GM21390 (cell line): ENCODE measurements around the gene KCNIP3.
"Not testable (repeated sequence)": the region's sequence is repeated elsewhere in the genome, so short reads cannot be mapped to it uniquely, and the experiment has no call there.

ENCODE experiments used
- ATAC-seq: cut with Tn5 transposase; IDR thresholded peaks from one replicate; pipeline ENCODE4 v1.9.1; 2021; ENCODE audit not compliant: unreplicated experiment

The KCNIP3 gene

GRCh38 chr2:95359501-95359930 lies 62.4 kb downstream of the KCNIP3 start:
- ATAC-seq = no peak

DNA sequence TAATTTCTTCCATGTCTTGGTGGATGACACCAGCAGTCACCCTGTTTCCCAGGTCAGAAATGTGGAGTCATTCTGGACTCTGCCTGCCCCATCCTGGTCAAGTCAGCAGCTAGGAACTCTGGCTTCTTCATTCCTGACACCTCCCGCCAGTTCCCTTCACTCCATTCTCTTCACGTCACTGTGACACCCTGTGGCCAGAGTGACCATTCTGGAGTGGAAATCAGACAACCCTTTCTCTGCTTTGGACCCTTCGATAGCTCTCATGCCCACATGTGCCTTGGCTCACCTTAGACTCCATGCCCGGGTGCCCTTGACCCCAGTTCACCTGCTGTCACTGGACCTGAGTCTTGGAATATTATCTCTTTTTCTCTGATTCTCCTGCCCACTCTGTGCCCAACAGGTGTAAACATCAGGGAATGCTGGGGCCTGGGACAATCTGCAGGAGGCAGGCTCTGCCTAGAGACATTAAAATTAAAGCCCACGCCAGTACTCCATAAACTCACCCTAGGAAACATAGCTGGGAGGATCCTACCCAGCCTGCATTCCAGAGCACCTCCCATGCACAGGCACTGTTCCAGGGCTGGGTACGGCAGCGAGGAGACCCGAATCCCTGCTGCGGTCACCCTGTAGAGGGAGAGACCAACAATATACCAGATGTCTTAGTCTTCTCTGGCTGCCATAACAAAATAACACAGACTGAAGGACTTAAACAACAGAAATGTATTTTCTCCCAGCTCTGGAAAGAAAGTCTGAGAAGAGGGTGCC lies 64.3 kb downstream of the KCNIP3 start:
- ATAC-seq = no peak

DNA sequence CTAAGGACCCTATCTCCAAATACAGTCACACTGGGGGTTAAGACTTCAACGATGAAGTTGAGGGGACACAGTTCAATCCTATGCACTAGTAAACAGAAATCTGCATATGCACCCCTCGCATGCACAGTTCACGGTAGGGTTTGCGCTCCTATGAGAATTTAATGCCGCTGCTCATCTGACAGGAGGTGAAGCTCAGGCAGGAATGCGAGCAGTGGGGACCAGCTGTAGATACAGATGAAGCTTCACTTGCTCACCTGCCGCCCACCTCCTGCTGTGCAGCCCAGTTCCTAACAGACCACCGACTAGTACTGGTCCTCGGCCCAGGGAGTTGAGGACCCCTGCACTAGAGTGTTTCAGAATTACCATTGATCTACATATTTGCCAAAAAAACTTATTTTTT lies 65.3 kb downstream of the KCNIP3 start:
- ATAC-seq = no peak

DNA sequence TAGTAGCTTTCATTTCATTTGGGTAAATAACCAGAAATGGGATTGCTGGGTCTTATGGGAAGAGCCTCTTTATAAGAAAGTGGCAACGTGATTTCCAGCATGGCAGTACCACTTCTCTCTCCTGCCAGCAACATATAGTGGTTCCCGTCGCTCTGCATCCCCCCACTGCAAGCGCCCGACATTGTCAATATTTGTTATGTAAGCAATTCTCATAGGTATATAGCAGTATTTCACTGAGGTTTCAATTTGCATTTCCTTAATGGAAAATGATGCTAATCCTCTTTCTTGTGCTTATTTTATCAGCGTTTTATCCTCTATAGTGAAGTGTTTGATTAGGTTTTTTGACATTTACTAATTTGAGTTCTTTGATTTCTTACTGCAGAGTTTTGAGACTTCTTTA lies 69.4 kb downstream of the KCNIP3 start:
- no peak for ATAC-seq

DNA sequence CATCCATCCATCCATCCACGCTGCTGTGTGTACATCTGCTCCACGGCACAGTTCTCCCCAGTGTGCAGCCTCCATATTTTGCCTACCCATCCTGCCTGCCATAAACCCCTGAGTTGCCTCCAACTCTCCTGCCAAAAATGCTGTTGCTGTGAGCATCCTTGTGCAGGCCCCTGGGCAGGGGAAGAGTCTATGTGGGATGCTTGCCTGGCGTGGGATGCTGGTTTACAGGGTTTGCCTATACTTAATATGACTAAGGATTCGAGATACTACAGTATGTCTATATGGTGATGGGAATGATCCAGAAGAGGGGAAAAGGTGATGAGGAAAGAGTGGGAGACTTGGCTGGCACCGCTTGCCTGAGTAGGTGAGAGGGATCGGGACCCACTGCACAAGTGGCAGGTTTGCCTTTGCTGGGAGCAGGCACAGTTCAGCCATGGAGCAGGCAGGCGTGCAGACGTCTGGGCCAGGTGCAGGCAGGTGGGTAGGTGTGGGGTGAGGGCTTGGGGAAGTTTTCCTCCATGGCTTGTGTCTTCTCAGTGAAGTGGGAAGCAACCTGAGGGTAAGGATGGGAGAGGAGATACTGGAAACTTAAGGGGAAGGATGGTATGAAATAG lies 75.2 kb downstream of the KCNIP3 start:
- no peak for ATAC-seq

- ATAC-seq = no peak
These were observed 75.7 kb downstream of the KCNIP3 start for GRCh38 chr2:95372845-95373244.

GRCh38 chr2:95374029-95374428 lies 76.9 kb downstream of the KCNIP3 start:
- no peak for ATAC-seq

DNA sequence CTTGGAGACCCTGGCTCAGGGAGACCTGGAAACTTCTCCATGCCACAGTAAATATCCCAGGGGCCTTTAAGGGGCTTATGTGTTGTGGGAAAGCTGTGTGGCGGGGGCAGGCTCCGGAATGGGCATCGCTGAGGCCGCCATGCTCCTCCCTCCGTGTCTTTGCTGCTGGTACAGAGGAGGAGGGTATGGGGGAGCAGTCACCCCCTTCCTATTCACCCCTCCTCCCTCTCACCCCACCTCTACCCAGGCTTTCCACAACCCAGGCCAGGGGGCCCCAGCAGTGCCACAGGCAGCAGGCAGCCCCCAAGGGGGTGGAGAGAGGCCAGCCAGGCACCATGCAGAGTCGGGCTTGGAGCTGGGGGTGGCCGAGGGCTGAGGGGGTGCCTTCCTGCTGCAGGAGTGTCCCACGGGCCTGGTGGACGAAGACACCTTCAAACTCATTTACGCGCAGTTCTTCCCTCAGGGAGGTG lies 77.3 kb downstream of the KCNIP3 start:
- ATAC-seq = no peak

GRCh38 chr2:95374921-95375471 lies 77.8 kb downstream of the KCNIP3 start:
- ATAC-seq = no peak

DNA sequence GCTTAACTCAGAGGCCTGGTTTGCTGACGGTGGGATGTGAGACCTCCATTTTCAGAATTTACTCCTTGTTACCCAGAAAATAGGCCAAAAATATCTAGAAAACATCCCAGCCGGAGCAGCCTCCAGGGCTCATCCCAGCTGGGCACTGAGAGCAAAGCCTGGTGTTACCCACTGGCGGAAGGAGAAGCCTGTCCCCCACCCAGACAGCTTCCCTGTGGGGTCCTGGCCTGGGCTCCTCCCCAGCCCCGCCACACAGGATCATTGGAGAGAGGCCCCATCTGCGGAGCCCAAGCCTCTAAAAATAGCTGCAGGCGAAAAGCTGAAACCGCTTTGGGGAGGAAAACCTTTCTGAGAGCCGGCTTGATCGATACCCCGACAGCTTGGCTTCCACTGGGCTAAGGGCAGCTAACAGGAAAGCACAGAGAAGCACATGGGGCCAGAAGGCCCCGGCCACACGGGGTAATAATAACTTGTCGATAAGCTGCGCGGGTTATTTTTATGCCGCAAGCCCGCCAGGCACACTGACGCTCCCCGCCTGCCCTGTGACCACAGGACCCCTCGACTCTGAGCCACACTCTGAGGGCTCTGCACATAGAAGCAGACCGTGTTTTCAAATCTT lies 78.5 kb downstream of the KCNIP3 start:
- no peak for ATAC-seq

- no peak for ATAC-seq
These were observed 79.4 kb downstream of the KCNIP3 start for GRCh38 chr2:95376311-95377215.

DNA sequence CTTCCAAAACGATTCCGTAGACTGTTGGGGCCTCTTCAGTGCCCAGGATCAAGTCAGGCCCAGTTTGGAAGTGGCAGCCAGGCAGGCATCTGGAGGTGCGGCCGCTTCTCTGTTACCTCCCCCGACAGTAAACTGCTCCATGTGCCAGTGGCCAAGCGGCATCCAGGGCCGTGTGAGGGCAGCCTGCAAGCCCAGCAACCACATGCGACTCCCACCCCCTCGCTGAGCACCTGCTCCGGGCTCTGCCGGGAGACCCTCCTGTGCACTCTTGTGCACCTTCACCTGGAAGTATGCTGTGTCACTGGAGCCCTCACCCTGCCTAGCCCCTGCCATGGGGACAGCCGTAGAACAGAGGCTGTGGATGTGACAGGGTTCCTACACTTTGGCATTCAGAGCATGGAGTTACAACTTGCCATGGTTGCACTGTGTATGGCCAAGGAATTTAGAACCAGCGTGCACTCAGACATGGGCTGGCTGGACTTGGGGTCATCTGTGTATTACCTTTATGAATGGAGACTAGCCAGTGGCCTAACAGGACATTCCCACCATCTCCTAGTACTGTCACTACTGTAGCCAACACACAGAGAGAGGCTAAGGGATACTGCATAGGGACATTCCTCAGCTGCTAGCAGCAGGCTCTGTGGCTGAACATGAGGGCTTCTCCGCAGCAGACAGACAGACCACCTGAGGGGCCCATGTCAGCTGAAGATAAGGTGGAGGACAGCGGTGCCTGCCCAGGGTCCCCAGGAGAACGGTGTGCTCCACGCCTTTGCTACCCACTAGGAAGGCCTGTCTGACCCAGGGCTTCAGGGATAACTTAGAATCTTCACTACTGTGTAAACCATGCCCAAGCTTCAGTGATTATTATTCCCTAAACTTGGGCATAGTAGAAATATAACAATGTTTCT lies 80.3 kb downstream of the KCNIP3 start:
- ATAC-seq = no peak

DNA sequence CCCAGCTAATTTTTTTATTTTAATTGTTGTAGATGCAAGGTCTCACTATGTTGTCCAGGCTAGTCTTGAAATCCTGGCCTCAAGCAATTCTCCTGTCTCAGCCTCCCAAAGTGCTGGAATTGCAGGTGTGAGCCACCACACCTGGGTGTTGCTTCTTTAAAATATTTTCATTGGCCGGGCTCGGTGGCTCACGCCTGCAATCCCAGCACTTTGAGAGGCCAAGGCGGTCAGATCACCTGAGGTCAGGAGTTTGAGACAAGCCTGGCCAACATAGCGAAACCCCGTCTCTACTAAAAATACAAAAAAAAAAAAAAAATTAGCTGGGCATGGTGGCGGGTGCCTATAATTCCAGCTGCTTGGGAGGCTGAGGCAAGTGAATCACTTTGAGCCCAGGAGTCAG lies 81.1 kb downstream of the KCNIP3 start:
- ATAC-seq = not testable (repeated sequence)

DNA sequence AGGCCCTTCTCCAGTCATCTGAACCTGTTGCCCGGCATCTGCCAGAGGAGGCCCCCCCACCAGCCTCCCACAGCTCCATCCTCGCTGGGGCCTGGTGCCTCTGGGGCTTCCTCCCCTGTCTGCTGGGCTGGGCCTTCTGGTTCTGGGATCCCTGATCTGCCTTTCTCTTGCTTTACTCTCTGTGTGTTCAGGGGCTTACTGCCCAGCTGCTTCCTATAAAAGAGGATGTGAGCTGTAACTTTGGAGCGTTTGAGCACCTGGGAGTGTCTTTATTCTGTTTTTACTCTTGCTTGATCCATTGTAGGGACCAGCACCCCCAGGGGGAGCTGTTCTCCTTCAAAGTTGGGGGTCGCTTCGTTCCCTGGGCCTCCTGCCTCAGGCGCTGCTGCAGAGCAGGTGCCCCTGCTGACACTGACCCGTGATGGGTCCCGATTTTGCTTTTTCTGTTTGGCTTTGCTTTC lies 82.3 kb downstream of the KCNIP3 start:
- ATAC-seq = no peak

GRCh38 chr2:95380280-95380679 lies 83.1 kb downstream of the KCNIP3 start:
- ATAC-seq = no peak

DNA sequence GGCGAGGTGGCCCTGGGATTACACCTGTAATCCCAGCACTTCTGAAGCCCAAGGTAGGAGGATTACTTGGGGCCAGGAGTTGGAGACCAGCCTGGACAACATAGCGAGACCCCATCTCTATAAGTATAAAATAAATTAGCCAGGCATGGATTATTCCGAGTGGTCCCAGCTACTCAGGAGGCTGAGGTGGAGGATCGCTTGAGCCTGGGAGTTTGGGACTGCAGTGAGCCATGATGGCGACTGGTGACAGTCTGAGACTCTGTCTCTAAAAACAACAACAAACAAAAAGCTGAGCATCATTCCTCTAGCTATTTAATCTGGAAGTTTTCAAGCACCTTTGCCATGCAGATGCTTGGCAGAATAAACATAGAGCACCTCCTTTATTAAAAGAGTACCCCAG lies 83.6 kb downstream of the KCNIP3 start:
- no peak for ATAC-seq

DNA sequence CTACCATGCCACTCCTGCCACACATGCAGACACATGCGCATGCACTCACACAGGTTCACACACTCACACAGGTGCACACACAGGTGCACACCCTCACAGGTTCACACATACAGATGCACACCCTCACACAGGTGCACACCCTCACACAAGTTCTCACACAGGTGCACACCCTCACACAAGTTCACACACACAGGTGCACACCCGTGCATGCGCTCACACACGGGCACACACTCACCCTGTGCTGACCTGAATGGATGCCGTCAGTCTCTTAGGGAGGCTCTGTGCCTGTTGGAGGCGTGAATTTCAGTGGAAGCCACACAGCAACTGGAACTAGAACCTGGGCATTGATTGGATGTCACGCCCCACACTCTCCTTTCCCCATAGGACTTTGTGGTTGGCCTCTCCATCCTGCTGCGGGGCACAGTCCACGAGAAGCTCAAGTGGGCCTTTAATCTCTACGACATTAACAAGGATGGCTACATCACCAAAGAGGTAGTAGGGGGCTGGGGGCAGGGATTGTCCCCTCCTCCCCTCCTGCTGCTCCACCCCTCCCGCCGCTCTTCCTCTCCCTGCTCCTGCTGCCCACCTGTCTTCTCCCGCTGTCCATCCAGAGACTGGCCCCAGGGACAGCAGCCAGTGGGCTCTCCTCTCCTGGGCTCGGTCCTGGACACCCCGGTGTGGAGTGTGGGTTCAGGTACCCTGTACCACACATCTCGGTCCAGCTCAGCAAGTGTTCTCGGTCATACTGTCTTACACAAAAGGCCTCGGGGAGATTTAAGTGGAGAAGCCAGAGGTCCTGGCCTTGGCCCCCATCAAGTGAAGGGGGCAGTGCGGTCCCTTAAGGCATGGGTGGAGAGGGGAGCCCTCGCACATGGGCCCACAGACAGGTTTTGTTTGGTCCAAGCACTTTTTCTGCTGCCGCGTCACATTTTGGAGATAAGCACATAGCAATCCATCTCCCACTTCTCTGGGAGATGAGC lies 84.4 kb downstream of the KCNIP3 start:
- ATAC-seq = no peak

DNA sequence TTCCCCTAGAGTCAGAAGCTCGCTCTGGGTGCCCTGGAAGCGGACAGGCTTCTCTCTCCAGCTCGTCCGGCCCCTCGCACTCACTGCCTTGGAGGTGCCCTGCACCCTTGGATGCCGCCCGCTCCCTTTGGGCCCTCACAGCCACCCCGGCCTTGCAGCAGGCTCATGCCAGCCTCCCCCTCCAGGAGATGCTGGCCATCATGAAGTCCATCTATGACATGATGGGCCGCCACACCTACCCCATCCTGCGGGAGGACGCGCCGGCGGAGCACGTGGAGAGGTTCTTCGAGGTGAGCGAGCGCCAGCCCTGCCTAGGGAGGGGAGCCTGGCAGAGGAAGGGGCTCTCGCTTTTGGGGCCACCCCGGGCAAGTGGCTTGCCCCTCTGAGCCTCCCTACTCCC lies 85.0 kb downstream of the KCNIP3 start:
- no peak for ATAC-seq
